GM18909 (cell line): ENCODE measurements around the gene PRM3.

ENCODE experiments used
- ATAC-seq: cut with Tn5 transposase; IDR thresholded peaks from one replicate; pipeline ENCODE4 v1.9.1; 2021; ENCODE audit warnings: mild to moderate bottlenecking; ENCODE audit not compliant: unreplicated experiment, poor library complexity

PRM3 gene

GRCh38 chr16:11272921-11273720, at the start of gene PRM3:
PRM3 (minus strand) TSS chr16:11273629; CDS start chr16:11273595, 34 bp downstream.
- no peak for ATAC-seq

GRCh38 chr16:11322823-11323222, 49.4 kb upstream of the PRM3 start:
- ATAC-seq = no peak

- no peak for ATAC-seq
Measured at GRCh38 chr16:11321662-11322061, 48.2 kb upstream of the PRM3 start.

- no peak for ATAC-seq
Measured at GRCh38 chr16:11320170-11320569, 46.7 kb upstream of the PRM3 start.

GRCh38 chr16:11319529-11320146, 46.2 kb upstream of the PRM3 start:
- ATAC-seq = no peak

GRCh38 chr16:11318817-11319216, 45.4 kb upstream of the PRM3 start:
- no peak for ATAC-seq

- no peak for ATAC-seq
Measured at GRCh38 chr16:11316331-11317015, 43.0 kb upstream of the PRM3 start.

- ATAC-seq = no peak
Measured at GRCh38 chr16:11315510-11315909, 42.1 kb upstream of the PRM3 start.

- no peak for ATAC-seq
Measured at GRCh38 chr16:11314309-11314894, 41.0 kb upstream of the PRM3 start.

GRCh38 chr16:11313493-11314308, 40.3 kb upstream of the PRM3 start:
- no peak for ATAC-seq

GRCh38 chr16:11312718-11313492, 39.5 kb upstream of the PRM3 start:
- no peak for ATAC-seq

GRCh38 chr16:11310997-11311561, 37.6 kb upstream of the PRM3 start:
- peak; percentile 49 for ATAC-seq

GRCh38 chr16:11310634-11310977, 37.2 kb upstream of the PRM3 start:
- no peak for ATAC-seq

GRCh38 chr16:11309895-11310633, 36.6 kb upstream of the PRM3 start:
- no peak for ATAC-seq

- no peak for ATAC-seq
Measured at GRCh38 chr16:11308493-11309283, 35.3 kb upstream of the PRM3 start.

- no peak for ATAC-seq
Measured at GRCh38 chr16:11307639-11308492, 34.4 kb upstream of the PRM3 start.
